K562 (cell line): ENCODE results near the gene ZNF513. TPM values are rescaled to one million over a fixed set of nuclear protein-coding genes. Genes with fewer than 3 reads are reported as not detected.

ENCODE experiments used
- ATAC-seq: fragments of 200-7000 bp; cut with Tn5 transposase; 3 replicates; pipeline ENCODE4 v1.9.1; 2020; ENCODE audit warnings: moderate library complexity
- BruUV-seq: library from RNA; stranded (reverse); fragments of 400-500 nt; replicated peaks from 2 replicates; lab custom pipeline; 2021; lab: Mats Ljungman, UMichigan
- CTCF ChIA-PET: fragments of 300-600 bp; formaldehyde crosslinking; extraction: SDS; loops from one replicate; lab custom pipeline; 2021; ENCODE audit warnings: low intra/inter-chr PET ratio; lab: Yijun Ruan, JAX
- POLR2A ChIA-PET: fragments of 300-600, 350-650 bp; sonication (Branson Sonifier 250); formaldehyde crosslinking; extraction: SDS; loops from one replicate; lab custom pipeline; 2021; ENCODE audit warnings: antibody characterized with exemption, inconsistent platforms; lab: Yijun Ruan, JAX
- DNase-seq, 4 experiments: peaks; one replicate each; pipeline versions ENCODE4 v3.0.0 to v3.0.0-alpha.2; 2011 to 2018; ENCODE audit warnings: low spot score in 3 of 4, mixed read lengths in 3 of 4; ENCODE audit errors: extremely low read depth in 1 of 4
- FAIRE-seq: peaks from 2 replicates; lab custom pipeline; 2011; peaks lifted over from hg19 to GRCh38; lab: Jason Lieb, UNC
- H2AFZ ChIP-seq: 2 replicates; pipeline ENCODE4 v1.6.0; 2011; ENCODE audit warnings: low read depth, low read length, control low read depth, inconsistent platforms
- H3K27ac ChIP-seq: fragments of 200-600 bp; 3 replicates; pipeline ENCODE4 v1.8.0; 2011; ENCODE audit warnings: low read depth, mild to moderate bottlenecking, control low read depth, inconsistent platforms, low read length, moderate library complexity, mixed read lengths; ENCODE audit errors: extremely low read depth
- H3K27me3 ChIP-seq, 2 experiments: fragments of 300-600 bp in 1 of 2; 2 replicates in 1 of 2; 3 replicates in 1 of 2; pipeline versions ENCODE4 v1.6.0 to v1.8.0; 2011; ENCODE audit warnings: inconsistent platforms in 2 of 2, low read length in 2 of 2, mild to moderate bottlenecking in 1 of 2, mixed read lengths in 1 of 2, moderate library complexity in 1 of 2; ENCODE audit not compliant: control insufficient read depth in 2 of 2, insufficient read depth in 2 of 2
- H3K36me3 ChIP-seq: fragments of 300-600 bp; 3 replicates; pipeline ENCODE4 v1.8.0; 2011; ENCODE audit warnings: mild to moderate bottlenecking, low read length, inconsistent platforms; ENCODE audit not compliant: control insufficient read depth, insufficient read depth
- H3K4me1 ChIP-seq, 2 experiments: fragments of 200-600 bp in 1 of 2; replicated peaks in 1 of 2; 2 replicates in 1 of 2; 3 replicates in 1 of 2; pipeline versions ENCODE4 v1.5.1 to v1.8.0; 2011; ENCODE audit warnings: inconsistent platforms in 2 of 2, low read length in 2 of 2, mild to moderate bottlenecking in 1 of 2, mixed read lengths in 1 of 2, moderate library complexity in 1 of 2; ENCODE audit not compliant: control insufficient read depth in 2 of 2, insufficient read depth in 2 of 2
- H3K4me2 ChIP-seq: 2 replicates; pipeline ENCODE4 v1.6.1; 2011; ENCODE audit warnings: low read length, control low read depth, inconsistent platforms, mixed read lengths; ENCODE audit not compliant: insufficient read depth
- H3K4me3 ChIP-seq: fragments of 200-600 bp; sonication (generic), shearing (Covaris generic); 2 replicates; pipeline ENCODE4 v1.5.1; 2016; ENCODE audit warnings: control low read depth, inconsistent platforms
- H3K79me2 ChIP-seq: fragments of 200-600 bp; 3 replicates; pipeline ENCODE4 v1.8.0; 2011; ENCODE audit warnings: low read length, inconsistent platforms; ENCODE audit not compliant: control insufficient read depth, insufficient read depth
- H3K9ac ChIP-seq, 2 experiments: 2 replicates each; pipeline versions ENCODE4 v1.6.0 to v1.6.1; 2011; ENCODE audit warnings: low read depth in 2 of 2, low read length in 2 of 2, control low read depth in 1 of 2, inconsistent platforms in 1 of 2, mild to moderate bottlenecking in 1 of 2, mixed read lengths in 1 of 2; ENCODE audit not compliant: insufficient read depth in 1 of 2
- H3K9me1 ChIP-seq: one replicate; pipeline ENCODE4 v1.6.0; 2011; ENCODE audit warnings: inconsistent platforms, mild to moderate bottlenecking, low read length, moderate library complexity; ENCODE audit not compliant: control insufficient read depth, insufficient read depth
- H3K9me3 ChIP-seq: replicated peaks from 2 replicates; pipeline ENCODE4 v1.5.1; 2011; ENCODE audit warnings: low read depth, low read length, inconsistent platforms; ENCODE audit not compliant: control insufficient read depth, insufficient read depth
- H4K20me1 ChIP-seq: replicated peaks from 2 replicates; pipeline ENCODE4 v1.6.1; 2011; ENCODE audit warnings: low read length, inconsistent platforms, mixed read lengths; ENCODE audit not compliant: control insufficient read depth, insufficient read depth
- CREM ChIP-seq: IDR thresholded peaks from 2 replicates; pipeline ENCODE4 v1.6.1; 2014; ENCODE audit warnings: antibody characterized with exemption, low read depth
- E2F6 ChIP-seq, 2 experiments: IDR thresholded peaks; 2 replicates each; pipeline ENCODE4 v1.6.1; 2011; ENCODE audit warnings: borderline replicate concordance in 1 of 2, control low read depth in 1 of 2, low read depth in 1 of 2, low read length in 1 of 2, mild to moderate bottlenecking in 1 of 2, mixed read lengths in 1 of 2, moderate library complexity in 1 of 2; ENCODE audit not compliant: insufficient read depth in 1 of 2, insufficient read length in 1 of 2, poor library complexity in 1 of 2, severe bottlenecking in 1 of 2; ENCODE audit errors: extremely low read depth in 1 of 2
- ELK1 ChIP-seq: sonication (generic); formaldehyde crosslinking; IDR thresholded peaks from 2 replicates; pipeline ENCODE4 v1.8.1; 2022; ENCODE audit warnings: missing genetic modification reagents
- MAZ ChIP-seq, 2 experiments: fragments of 450-650 bp in 1 of 2; sonication (generic) in 1 of 2; formaldehyde crosslinking; IDR thresholded peaks in 1 of 2; conservative IDR thresholded peaks in 1 of 2; 2 replicates each; pipeline versions ENCODE4 v1.4.0 to v1.5.0; 2020; ENCODE audit warnings: mild to moderate bottlenecking in 1 of 2, missing genetic modification reagents in 1 of 2
- MITF ChIP-seq: IDR thresholded peaks from 2 replicates; pipeline ENCODE4 v1.6.1; 2014; ENCODE audit warnings: antibody characterized with exemption
- NFYB ChIP-seq: IDR thresholded peaks from 2 replicates; pipeline ENCODE4 v1.6.1; 2011; ENCODE audit warnings: mild to moderate bottlenecking, moderate library complexity; ENCODE audit not compliant: insufficient read length; ENCODE audit errors: extremely low read depth
- NKRF ChIP-seq: fragments of 450-650 bp; IDR thresholded peaks from 2 replicates; pipeline ENCODE4 v1.6.1; 2016; ENCODE audit warnings: borderline replicate concordance
- NR3C1 ChIP-seq: sonication (generic); formaldehyde crosslinking; IDR thresholded peaks from 2 replicates; pipeline ENCODE4 v1.8.1; 2022; ENCODE audit warnings: missing genetic modification reagents
- SRSF3 ChIP-seq: fragments of 200-400 bp; formaldehyde crosslinking; IDR thresholded peaks from 2 replicates; pipeline ENCODE4 v1.6.1; 2016; ENCODE audit warnings: mild to moderate bottlenecking, low read length, moderate library complexity; ENCODE audit not compliant: insufficient read depth
- TAF7 ChIP-seq: fragments of 450-650 bp; IDR thresholded peaks from 2 replicates; pipeline ENCODE4 v1.6.1; 2016; ENCODE audit warnings: missing genetic modification characterization, missing compliant biosample characterization
- THAP7 ChIP-seq: fragments of 250-450 bp; sonication (Bioruptor Pico); IDR thresholded peaks from 2 replicates; pipeline ENCODE4 v1.5.0; 2021
- ZBTB1 ChIP-seq: sonication (generic); formaldehyde crosslinking; IDR thresholded peaks from 2 replicates; pipeline ENCODE4 v1.8.1; 2023; ENCODE audit warnings: missing genetic modification reagents, low read depth, mild to moderate bottlenecking, borderline replicate concordance
- WGBS: fragments of 100-300 bp; shearing (Covaris generic); methylation state at CpG from one replicate; pipeline ENCODE4 v1.1.6; 2016; ENCODE audit warnings: low coverage, mixed read lengths; ENCODE audit not compliant: insufficient coverage; ENCODE audit errors: missing lambda C conversion rate; 5-methylcytosine and 5-hydroxymethylcytosine counted together
- in situ Hi-C: fragments of 300-500 bp; cut with MboI; formaldehyde crosslinking; loops from 4 replicates; pipeline ENCODE4 v1.15.0; 2018; ENCODE audit warnings: inconsistent platforms, mixed read lengths
- intact Hi-C: fragments of 100-400 bp; cut with micrococcal nuclease; formaldehyde crosslinking; loops from 2 replicates; pipeline ENCODE4 v1.14.2; 2022
- polyA plus RNA-seq, 8 experiments: library from polyadenylated mRNA; depleted of rRNA in 4 of 8; stranded (reverse) in 5 of 8; unstranded in 3 of 8; fragments of >200 nt; fragmentation: Nextera tagmentation in 2 of 8; fragmentation: Illumina TruSeq in 1 of 8; extraction: Ambion mirVana in 2 of 8; extraction: Trizol in 1 of 8; gene quantifications; 2 replicates each; pipeline versions ENCODE4 v1.2.1 to v1.2.3, GENCODE V29; 2011 to 2014; ENCODE audit warnings: inconsistent platforms in 1 of 8, missing spikeins in 1 of 8
- total RNA-seq, 7 experiments: library from RNA; depleted of rRNA in 6 of 7; stranded (reverse); fragments of >200 nt in 6 of 7; fragmentation: Illumina TruSeq in 2 of 7; extraction: Trizol in 2 of 7; gene quantifications; 2 replicates each; pipeline versions ENCODE4 v1.2.1 to v1.2.3, GENCODE V29; 2011 to 2021; ENCODE audit warnings: low replicate concordance in 1 of 7

The ZNF513 gene
- total and polyA plus RNA-seq, 9 of the 15 experiments (the other 6 are each of a cell fraction or from before 2014, with no cell fraction given): 0.04 to 13.6 (median 4.4) TPM

- no peaks in the 10 kb centered on the region for H4K20me1 ChIP-seq
- no peak for FAIRE-seq
- ChIA-PET CTCF (interaction anchor here (0.8 to 3.0 kb wide), 5 partner anchors 19 to 275 kb away, joined by 3 to 35 read pairs (median 4); partner anchors contain the start of genes IFT172 and NRBP1), POLR2A (interaction anchor here (0.6 to 5.0 kb wide), 17 partner anchors 11 to 380 kb away, joined by 3 to 46 read pairs (median 3); partner anchors contain the start of genes NRBP1, SLC4A1AP, SUPT7L and ZNF513)
- peak; percentile 58 for ATAC-seq
- H2AFZ ChIP-seq: peak overlapping the region; percentile 76
- no TSS peak for BruUV-seq
- no peaks in the 10 kb centered on the region for H3K9me3 ChIP-seq
- 0% methylated on average over 28 of the region's 33 CpGs for WGBS
- H3K4me3 ChIP-seq: peak overlapping the region; percentile 99
- peak overlapping the region; percentile 93 for H3K27ac ChIP-seq
- H3K27me3 ChIP-seq: no peaks in the 10 kb centered on the region
- H3K9ac ChIP-seq: peak overlapping the region; percentile 90 to 100
- peaks cover 32% of the 10 kb centered on the region; the same call in 2 of the 3 replicates for H3K36me3 ChIP-seq
- in situ Hi-C loops: no loop called here
- H3K4me1 ChIP-seq: peaks cover 6 to 23% of the 10 kb centered on the region in 2 experiments; a peak in 4 of 5 replicates
- DNase-seq: peak in 2 of 4 experiments; percentile 33 to 40
- intact Hi-C loops: loop anchor here (1.0 to 5.0 kb wide), 4 partner anchors 21 to 275 kb away; partner anchors contain the start of gene ZNF512
- peak overlapping the region; percentile 88 for H3K4me2 ChIP-seq
- H3K79me2 ChIP-seq: peaks cover 56% of the 10 kb centered on the region
- no peaks in the 10 kb centered on the region for H3K9me1 ChIP-seq
- TF ChIP-seq NKRF: peak; percentile 77
- 0 out of 2 replicates have a peak, but pooled peaks have one; percentile 14 for TF ChIP-seq NR3C1
- 0 out of 2 replicates have a peak, but pooled peaks have one; percentile 42 for TF ChIP-seq SRSF3
- TF ChIP-seq CREM: no peak; the same call in 1 of the 2 replicates
- TF ChIP-seq TAF7 (tag): 0 out of 2 replicates have a peak, but pooled peaks have one; percentile 15
- TF ChIP-seq NFYB: no peak
- 0 out of 2 replicates have a peak, but pooled peaks have one; percentile 8 for TF ChIP-seq MITF
- TF ChIP-seq ELK1: no peak
- TF ChIP-seq THAP7 (CRISPR knock-in tag): peak; percentile 75; the same call in 1 of the 2 replicates
- peak in 1 of 2 experiments; percentile 44 for TF ChIP-seq E2F6 (IDR thresholded peaks at IDR 0.05; ENCODE audit: borderline replicate concordance in 1 of 2, extremely low read depth in 1 of 2, insufficient read depth in 1 of 2, insufficient read length in 1 of 2, low read depth in 1 of 2, low read length in 1 of 2, poor library complexity in 1 of 2, severe bottlenecking in 1 of 2)
- 0 out of 2 replicates have a peak, but pooled peaks have one; percentile 34 for TF ChIP-seq ZBTB1 (CRISPR knock-in tag)
- no peak for TF ChIP-seq MAZ (CRISPR knock-in tag; conservative IDR thresholded peaks at IDR 0.05 in 1 of 2, IDR thresholded peaks at IDR 0.05 in 1 of 2)
Observed at GRCh38 chr2:27408601-27409320, 28.2 kb upstream of the ZNF513 start.
